ENCODE measurements around the gene PDZD2.
A peak's percentile ranks its signal among the peaks of the same experiment; 100 is the strongest.

The PDZD2 gene

DNA sequence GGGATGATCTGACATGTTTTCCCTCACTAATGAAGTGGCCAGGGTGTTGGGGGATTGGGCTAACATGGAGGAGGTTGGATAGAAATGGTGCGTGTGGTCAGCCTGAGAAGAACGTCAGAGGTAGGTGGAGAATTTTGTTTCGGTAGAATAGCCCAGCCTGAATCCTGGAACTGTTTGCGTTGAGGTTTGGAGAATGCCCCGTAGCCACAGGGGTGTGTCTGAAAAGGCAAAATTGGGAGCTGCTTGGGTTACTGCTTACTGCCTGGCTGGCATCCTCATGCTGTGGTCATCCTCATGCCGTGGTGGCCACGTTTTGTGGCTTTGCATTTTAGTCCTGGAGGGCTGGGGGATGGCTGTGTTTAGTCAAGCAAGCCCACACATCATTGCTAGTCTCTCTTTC lies 298.3 kb downstream of the PDZD2 start:
- Histone ChIP-seq H3K36me3 (no peaks in the 10 kb centered on the region), H3K27me3 (no peaks in the 10 kb centered on the region), H3K4me1 (peaks cover 4% of the 10 kb centered on the region; the same call in 1 of the 2 replicates), H3K9me3 (no peaks in the 10 kb centered on the region), H3K4me3 (ENCODE audit: low read depth, low read length) (no peak overlapping the region)
- DNase-seq, result no peak
- no peak for TF ChIP-seq CTCF (IDR thresholded peaks at IDR 0.05; ENCODE audit: low read depth, low read length)

DNA sequence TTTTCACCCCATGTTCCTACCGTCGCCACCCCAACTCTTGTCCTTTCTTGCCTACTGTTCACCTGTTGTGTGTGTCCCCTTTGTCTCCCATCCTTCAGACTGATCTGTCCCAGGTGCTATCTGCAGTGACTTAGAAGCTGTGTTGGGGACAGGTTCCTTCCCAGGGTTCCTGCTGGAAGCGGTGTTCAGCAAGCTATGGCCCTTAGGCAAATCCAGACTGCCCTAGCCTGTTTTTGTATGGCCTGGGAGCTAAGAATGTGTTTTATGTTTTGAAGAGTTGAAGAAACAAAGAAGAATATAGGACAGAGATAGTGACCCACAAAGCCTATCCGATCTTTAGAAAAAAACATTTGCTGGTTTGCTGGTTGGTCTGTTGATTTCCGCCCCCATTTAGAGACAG lies 298.8 kb downstream of the PDZD2 start:
- H3K9me3 ChIP-seq, result no peaks in the 10 kb centered on the region
- no peak for DNase-seq
- H3K4me1 ChIP-seq, result peaks cover 4% of the 10 kb centered on the region; the same call in 1 of the 2 replicates
- no peaks in the 10 kb centered on the region for H3K36me3 ChIP-seq
- no peak overlapping the region for H3K4me3 ChIP-seq (ENCODE audit: low read depth, low read length)
- TF ChIP-seq CTCF (IDR thresholded peaks at IDR 0.05; ENCODE audit: low read depth, low read length), result no peak
- H3K27me3 ChIP-seq, result no peaks in the 10 kb centered on the region

GRCh38 chr5:31939151-31939550 lies 300.2 kb downstream of the PDZD2 start:
- H3K36me3 ChIP-seq, result no peaks in the 10 kb centered on the region

DNA sequence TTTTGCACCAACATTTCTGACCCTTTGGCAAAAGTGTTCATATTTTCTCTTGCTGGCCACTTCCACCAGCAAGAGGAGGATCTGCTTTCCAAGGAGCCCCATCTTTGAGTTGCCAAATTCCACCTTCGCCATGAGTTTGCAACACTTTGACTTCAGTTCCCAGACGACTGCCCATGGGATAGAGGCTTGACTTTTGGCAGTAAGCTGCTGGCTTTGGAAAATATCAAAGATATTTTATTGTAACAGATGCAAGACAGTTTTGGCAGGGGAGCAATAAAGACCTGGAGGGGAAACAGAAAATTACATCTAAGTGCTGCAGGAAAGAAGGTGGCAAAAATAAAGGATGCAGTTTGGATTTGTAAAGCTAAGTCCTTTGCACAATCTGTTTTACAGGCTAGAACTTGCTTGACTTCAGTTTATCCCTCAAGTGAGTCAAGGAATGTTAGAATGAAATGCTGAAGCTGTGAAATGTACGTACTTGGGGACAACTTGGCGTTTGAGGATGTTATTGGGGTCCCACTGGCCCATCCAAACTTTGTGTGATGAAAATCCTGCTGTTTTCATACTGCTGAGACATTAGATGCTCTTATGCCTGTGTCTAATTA lies 302.3 kb downstream of the PDZD2 start:
- Histone ChIP-seq H3K4me3 (ENCODE audit: low read depth, low read length) (no peak overlapping the region), H3K9me3 (no peaks in the 10 kb centered on the region; the same call in 1 of the 2 replicates), H3K27me3 (no peaks in the 10 kb centered on the region), H3K36me3 (no peaks in the 10 kb centered on the region), H3K4me1 (peaks cover 21% of the 10 kb centered on the region)
- DNase-seq, result no peak
- no peak for TF ChIP-seq CTCF (IDR thresholded peaks at IDR 0.05; ENCODE audit: low read depth, low read length)

More at GRCh38 chr5:31939151-31939550, 300.2 kb downstream of the PDZD2 start:
- Histone ChIP-seq H3K9me3 (no peaks in the 10 kb centered on the region), H3K4me1 (peaks cover 12% of the 10 kb centered on the region), H3K4me3 (ENCODE audit: low read depth, low read length) (no peak overlapping the region), H3K27me3 (no peaks in the 10 kb centered on the region)
- no peak for TF ChIP-seq CTCF (IDR thresholded peaks at IDR 0.05; ENCODE audit: low read depth, low read length)
- DNase-seq, result no peak

DNA sequence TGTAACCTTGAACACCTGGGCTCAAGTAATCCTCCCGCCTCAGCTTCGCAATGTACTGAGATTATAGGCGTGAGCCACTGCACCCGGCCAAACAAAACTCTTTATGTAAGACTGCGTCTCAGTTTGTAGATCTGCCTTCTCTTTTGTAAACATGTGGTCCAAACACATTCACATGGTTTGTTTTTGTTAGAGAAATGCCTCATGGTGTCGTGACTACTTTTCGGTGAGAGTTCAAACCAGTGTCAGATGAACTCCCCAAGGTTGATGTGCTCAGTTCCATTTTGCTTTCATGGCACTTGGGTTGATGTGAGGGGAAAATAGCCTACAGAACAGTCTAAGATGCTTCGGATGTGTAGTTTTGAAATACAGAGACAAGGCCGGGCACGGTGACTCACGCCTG lies 303.6 kb downstream of the PDZD2 start:
- H3K4me1 ChIP-seq, result peaks cover 22% of the 10 kb centered on the region
- no peaks in the 10 kb centered on the region for H3K36me3 ChIP-seq
- H3K4me3 ChIP-seq (ENCODE audit: low read depth, low read length), result no peak overlapping the region
- no peak for DNase-seq
- no peak for TF ChIP-seq CTCF (IDR thresholded peaks at IDR 0.05; ENCODE audit: low read depth, low read length)
- H3K27me3 ChIP-seq, result no peaks in the 10 kb centered on the region
- H3K9me3 ChIP-seq, result no peaks in the 10 kb centered on the region; the same call in 1 of the 2 replicates

GRCh38 chr5:31944684-31945445 lies 305.9 kb downstream of the PDZD2 start:
- Histone ChIP-seq H3K27me3 (no peaks in the 10 kb centered on the region), H3K36me3 (no peaks in the 10 kb centered on the region), H3K9me3 (no peaks in the 10 kb centered on the region; the same call in 1 of the 2 replicates), H3K4me3 (ENCODE audit: low read depth, low read length) (peak overlapping the region; percentile 25), H3K4me1 (peaks cover 33% of the 10 kb centered on the region)
- no peak for TF ChIP-seq CTCF (IDR thresholded peaks at IDR 0.05; ENCODE audit: low read depth, low read length)
- peak; percentile 91 for DNase-seq
